NCI-H510A treated with DMSO at 0.1 percent for 48 hours (cell line): Measurements from ENCODE around the gene COLEC12.

ENCODE experiments used
- DNase-seq: peaks from one replicate; lab custom pipeline; 2025; lab: John Stamatoyannopoulos, UW

Gene COLEC12

GRCh38 chr18:435940-436339, 64.6 kb downstream of the COLEC12 start:
- DNase-seq = no peak

GRCh38 chr18:434410-434809, 66.1 kb downstream of the COLEC12 start:
- no peak for DNase-seq

- no peak for DNase-seq
These were observed 66.5 kb downstream of the COLEC12 start for GRCh38 chr18:433960-434359.

- DNase-seq = no peak
These were observed 67.2 kb downstream of the COLEC12 start for GRCh38 chr18:433298-433697.

GRCh38 chr18:432791-433190, 67.7 kb downstream of the COLEC12 start:
- no peak for DNase-seq

- no peak for DNase-seq
These were observed 71.5 kb downstream of the COLEC12 start for GRCh38 chr18:429030-429429.

GRCh38 chr18:427005-427404, 73.5 kb downstream of the COLEC12 start:
- no peak for DNase-seq

GRCh38 chr18:425106-425745, 75.3 kb downstream of the COLEC12 start:
- DNase-seq = no peak

GRCh38 chr18:424668-425067, 75.8 kb downstream of the COLEC12 start:
- DNase-seq = no peak

GRCh38 chr18:424071-424661, 76.3 kb downstream of the COLEC12 start:
- no peak for DNase-seq

- no peak for DNase-seq
These were observed 77.5 kb downstream of the COLEC12 start for GRCh38 chr18:422966-423365.

- DNase-seq = no peak
These were observed 79.0 kb downstream of the COLEC12 start for GRCh38 chr18:421247-422155.

GRCh38 chr18:420661-421246, 79.7 kb downstream of the COLEC12 start:
- DNase-seq = no peak

- DNase-seq = no peak
These were observed 80.8 kb downstream of the COLEC12 start for GRCh38 chr18:419541-420175.

GRCh38 chr18:417495-417894, 83.0 kb downstream of the COLEC12 start:
- no peak for DNase-seq

GRCh38 chr18:416930-417329, 83.6 kb downstream of the COLEC12 start:
- no peak for DNase-seq

- no peak for DNase-seq
These were observed 84.6 kb downstream of the COLEC12 start for GRCh38 chr18:415617-416612.

- DNase-seq = no peak
These were observed 85.5 kb downstream of the COLEC12 start for GRCh38 chr18:415047-415446.

GRCh38 chr18:413233-413632, 87.3 kb downstream of the COLEC12 start:
- no peak for DNase-seq

GRCh38 chr18:410047-410455, 90.5 kb downstream of the COLEC12 start:
- DNase-seq = no peak

- no peak for DNase-seq
These were observed 92.1 kb downstream of the COLEC12 start for GRCh38 chr18:408367-408766.
